Lower leg skin (tissue), 3 donors: Measurements from ENCODE around the gene CD226.

Experiments
- CTCF ChIP-seq, 3 donors: fragments of 450-650 bp; IDR thresholded peaks; one replicate each; pipeline ENCODE4 v1.5.1; 2016; ENCODE audit warnings: antibody characterized with exemption in 3 of 3, mild to moderate bottlenecking in 3 of 3, moderate library complexity in 2 of 3
- POLR2A ChIP-seq, 2 donors: fragments of 450-650 bp; IDR thresholded peaks; one replicate each; pipeline ENCODE4 v1.6.1; 2016 to 2017; ENCODE audit warnings: antibody characterized with exemption in 2 of 2, mild to moderate bottlenecking in 1 of 2, moderate library complexity in 1 of 2

GRCh38 chr18:69838003-69838402, 109.7 kb downstream of the CD226 start:
- TF ChIP-seq CTCF (IDR thresholded peaks at IDR 0.05) (no peak), POLR2A (IDR thresholded peaks at IDR 0.05) (no peak)
